ENCODE measurements around the gene HCFC1.
"Not testable (repeated sequence)": the region's sequence is repeated elsewhere in the genome, so short reads cannot be mapped to it uniquely, and the experiment has no call there.

HCFC1 gene

GRCh38 chrX:154000051-154000450, 28.4 kb upstream of the HCFC1 start:
- H3K9ac ChIP-seq (ENCODE audit: low read length), result no peak overlapping the region
- H3K4me3 ChIP-seq (ENCODE audit: low read length), result no peak overlapping the region
- no peaks in the 10 kb centered on the region for H3K9me3 ChIP-seq (ENCODE audit: control insufficient read depth, low read length)
- H3K4me1 ChIP-seq (ENCODE audit: control insufficient read depth, insufficient read depth, low read length), result peaks cover 5% of the 10 kb centered on the region
- H3K36me3 ChIP-seq (ENCODE audit: control insufficient read depth, insufficient read depth, low read length), result no peaks in the 10 kb centered on the region
- H3K27me3 ChIP-seq (ENCODE audit: control insufficient read depth, insufficient read depth, low read length), result no peaks in the 10 kb centered on the region

- Histone ChIP-seq H3K9ac (ENCODE audit: low read length) (no peak overlapping the region), H3K9me3 (ENCODE audit: control insufficient read depth, low read length) (no peaks in the 10 kb centered on the region), H3K4me3 (ENCODE audit: low read length) (no peak overlapping the region), H3K4me1 (ENCODE audit: control insufficient read depth, insufficient read depth, low read length) (peaks cover 5% of the 10 kb centered on the region), H3K36me3 (ENCODE audit: control insufficient read depth, insufficient read depth, low read length) (no peaks in the 10 kb centered on the region), H3K27me3 (ENCODE audit: control insufficient read depth, insufficient read depth, low read length) (no peaks in the 10 kb centered on the region)
Observed at GRCh38 chrX:153999359-154000037, 27.9 kb upstream of the HCFC1 start.

GRCh38 chrX:153995504-153995903, 23.9 kb upstream of the HCFC1 start:
- Histone ChIP-seq H3K9ac (ENCODE audit: low read length) (no peak overlapping the region), H3K9me3 (ENCODE audit: control insufficient read depth, low read length) (no peaks in the 10 kb centered on the region), H3K27me3 (ENCODE audit: control insufficient read depth, insufficient read depth, low read length) (no peaks in the 10 kb centered on the region), H3K4me1 (ENCODE audit: control insufficient read depth, insufficient read depth, low read length) (no peaks in the 10 kb centered on the region), H3K4me3 (ENCODE audit: low read length) (no peak overlapping the region), H3K36me3 (ENCODE audit: control insufficient read depth, insufficient read depth, low read length) (no peaks in the 10 kb centered on the region)

GRCh38 chrX:153994398-153994797, 22.8 kb upstream of the HCFC1 start:
- not testable (repeated sequence) for H3K4me3 ChIP-seq (ENCODE audit: low read length); H3K4me1 ChIP-seq (ENCODE audit: control insufficient read depth, insufficient read depth, low read length); H3K9ac ChIP-seq (ENCODE audit: low read length); H3K36me3 ChIP-seq (ENCODE audit: control insufficient read depth, insufficient read depth, low read length); H3K9me3 ChIP-seq (ENCODE audit: control insufficient read depth, low read length); H3K27me3 ChIP-seq (ENCODE audit: control insufficient read depth, insufficient read depth, low read length)

- Histone ChIP-seq H3K4me3 (ENCODE audit: low read length) (no peak overlapping the region), H3K36me3 (ENCODE audit: control insufficient read depth, insufficient read depth, low read length) (no peaks in the 10 kb centered on the region), H3K27me3 (ENCODE audit: control insufficient read depth, insufficient read depth, low read length) (no peaks in the 10 kb centered on the region)
Observed at GRCh38 chrX:153993978-153994377, 22.4 kb upstream of the HCFC1 start.

GRCh38 chrX:153993079-153993478, 21.5 kb upstream of the HCFC1 start:
- H3K27me3 ChIP-seq (ENCODE audit: control insufficient read depth, insufficient read depth, low read length), result no peaks in the 10 kb centered on the region

More at GRCh38 chrX:153993978-153994377, 22.4 kb upstream of the HCFC1 start:
- no peaks in the 10 kb centered on the region for H3K9me3 ChIP-seq (ENCODE audit: control insufficient read depth, low read length)
- H3K9ac ChIP-seq (ENCODE audit: low read length), result no peak overlapping the region
- no peaks in the 10 kb centered on the region for H3K4me1 ChIP-seq (ENCODE audit: control insufficient read depth, insufficient read depth, low read length)

GRCh38 chrX:153992180-153992579, 20.6 kb upstream of the HCFC1 start:
- H3K4me3 ChIP-seq (ENCODE audit: low read length), result no peak overlapping the region
- H3K36me3 ChIP-seq (ENCODE audit: control insufficient read depth, insufficient read depth, low read length), result no peaks in the 10 kb centered on the region
- no peaks in the 10 kb centered on the region for H3K9me3 ChIP-seq (ENCODE audit: control insufficient read depth, low read length)
- H3K4me1 ChIP-seq (ENCODE audit: control insufficient read depth, insufficient read depth, low read length), result no peaks in the 10 kb centered on the region
- H3K9ac ChIP-seq (ENCODE audit: low read length), result no peak overlapping the region
- no peaks in the 10 kb centered on the region for H3K27me3 ChIP-seq (ENCODE audit: control insufficient read depth, insufficient read depth, low read length)

More at GRCh38 chrX:153993079-153993478, 21.5 kb upstream of the HCFC1 start:
- Histone ChIP-seq H3K4me1 (ENCODE audit: control insufficient read depth, insufficient read depth, low read length) (no peaks in the 10 kb centered on the region), H3K9me3 (ENCODE audit: control insufficient read depth, low read length) (no peaks in the 10 kb centered on the region), H3K36me3 (ENCODE audit: control insufficient read depth, insufficient read depth, low read length) (no peaks in the 10 kb centered on the region), H3K4me3 (ENCODE audit: low read length) (no peak overlapping the region), H3K9ac (ENCODE audit: low read length) (no peak overlapping the region)

- no peak overlapping the region for H3K9ac ChIP-seq (ENCODE audit: low read length)
- no peaks in the 10 kb centered on the region for H3K4me1 ChIP-seq (ENCODE audit: control insufficient read depth, insufficient read depth, low read length)
- no peaks in the 10 kb centered on the region for H3K9me3 ChIP-seq (ENCODE audit: control insufficient read depth, low read length)
- no peak overlapping the region for H3K4me3 ChIP-seq (ENCODE audit: low read length)
- H3K36me3 ChIP-seq (ENCODE audit: control insufficient read depth, insufficient read depth, low read length), result no peaks in the 10 kb centered on the region
- no peaks in the 10 kb centered on the region for H3K27me3 ChIP-seq (ENCODE audit: control insufficient read depth, insufficient read depth, low read length)
Observed at GRCh38 chrX:153991013-153991580, 19.5 kb upstream of the HCFC1 start.

GRCh38 chrX:153989973-153990655, 18.5 kb upstream of the HCFC1 start:
- peaks cover 4% of the 10 kb centered on the region for H3K4me1 ChIP-seq (ENCODE audit: control insufficient read depth, insufficient read depth, low read length)
- no peak overlapping the region for H3K9ac ChIP-seq (ENCODE audit: low read length)
- no peaks in the 10 kb centered on the region for H3K9me3 ChIP-seq (ENCODE audit: control insufficient read depth, low read length)
- H3K36me3 ChIP-seq (ENCODE audit: control insufficient read depth, insufficient read depth, low read length), result no peaks in the 10 kb centered on the region
- no peaks in the 10 kb centered on the region for H3K27me3 ChIP-seq (ENCODE audit: control insufficient read depth, insufficient read depth, low read length)
- no peak overlapping the region for H3K4me3 ChIP-seq (ENCODE audit: low read length)

- no peaks in the 10 kb centered on the region for H3K27me3 ChIP-seq (ENCODE audit: control insufficient read depth, insufficient read depth, low read length)
- H3K4me1 ChIP-seq (ENCODE audit: control insufficient read depth, insufficient read depth, low read length), result peaks cover 6% of the 10 kb centered on the region
- no peaks in the 10 kb centered on the region for H3K36me3 ChIP-seq (ENCODE audit: control insufficient read depth, insufficient read depth, low read length)
- no peaks in the 10 kb centered on the region for H3K9me3 ChIP-seq (ENCODE audit: control insufficient read depth, low read length)
- H3K4me3 ChIP-seq (ENCODE audit: low read length), result no peak overlapping the region
- no peak overlapping the region for H3K9ac ChIP-seq (ENCODE audit: low read length)
Observed at GRCh38 chrX:153988493-153988892, 16.9 kb upstream of the HCFC1 start.

GRCh38 chrX:153984351-153985178, 12.9 kb upstream of the HCFC1 start:
- peak overlapping the region; percentile 57 for H3K9ac ChIP-seq (ENCODE audit: low read length)
- H3K36me3 ChIP-seq (ENCODE audit: control insufficient read depth, insufficient read depth, low read length), result no peaks in the 10 kb centered on the region
- H3K9me3 ChIP-seq (ENCODE audit: control insufficient read depth, low read length), result no peaks in the 10 kb centered on the region
- H3K4me3 ChIP-seq (ENCODE audit: low read length), result no peak overlapping the region
- no peaks in the 10 kb centered on the region for H3K27me3 ChIP-seq (ENCODE audit: control insufficient read depth, insufficient read depth, low read length)
- peaks cover 15% of the 10 kb centered on the region for H3K4me1 ChIP-seq (ENCODE audit: control insufficient read depth, insufficient read depth, low read length)
